Endothelial cell of umbilical vein (primary cell): ENCODE results near the gene SDE2. TPM values are rescaled to one million over a fixed set of nuclear protein-coding genes. Genes with fewer than 3 reads are reported as not detected.

Experiments
- BruUV-seq: library from RNA; stranded (reverse); fragments of 400-500 nt; replicated peaks from 2 replicates; lab custom pipeline; 2021; lab: Mats Ljungman, UMichigan
- CTCF ChIA-PET: fragments of 300-600, 350-600 bp; sonication (Branson Sonifier 250); formaldehyde crosslinking; loops from one replicate; lab custom pipeline; 2021; ENCODE audit warnings: antibody characterized with exemption, inconsistent platforms; lab: Charles Lee
- POLR2A ChIA-PET: fragments of 300-600, 350-600 bp; sonication (Branson Sonifier 250); formaldehyde crosslinking; loops from one replicate; lab custom pipeline; 2021; ENCODE audit warnings: antibody characterized with exemption, inconsistent platforms; lab: Charles Lee
- DNase-seq: peaks from one replicate; pipeline ENCODE4 v3.0.0-alpha.2; 2011; ENCODE audit warnings: low read depth, low spot score
- FAIRE-seq: peaks from 2 replicates; lab custom pipeline; 2011; peaks lifted over from hg19 to GRCh38; lab: Jason Lieb, UNC
- H2AFZ ChIP-seq: 2 replicates; pipeline ENCODE4 v1.6.0; 2012; ENCODE audit warnings: low read depth, low read length, control low read depth, inconsistent platforms
- H3K27ac ChIP-seq: 2 replicates; pipeline ENCODE4 v1.5.1; 2011; ENCODE audit warnings: low read depth, mild to moderate bottlenecking, control low read depth, low read length, moderate library complexity; ENCODE audit not compliant: insufficient read depth
- H3K27me3 ChIP-seq, 2 experiments: 2 replicates each; pipeline versions ENCODE4 v1.6.0 to v1.6.1; 2011; ENCODE audit warnings: low read length in 2 of 2, mixed read lengths in 1 of 2; ENCODE audit not compliant: control insufficient read depth in 2 of 2, insufficient read depth in 2 of 2
- H3K36me3 ChIP-seq, 2 experiments: 2 replicates in 1 of 2; 3 replicates in 1 of 2; pipeline ENCODE4 v1.5.1; 2011; ENCODE audit warnings: low read length in 2 of 2, mild to moderate bottlenecking in 1 of 2, moderate library complexity in 1 of 2; ENCODE audit not compliant: control insufficient read depth in 2 of 2, insufficient read depth in 2 of 2; ENCODE audit errors: extremely low read depth in 1 of 2
- H3K4me1 ChIP-seq: 3 replicates; pipeline ENCODE4 v1.5.1; 2011; ENCODE audit warnings: mild to moderate bottlenecking, low read length; ENCODE audit not compliant: control insufficient read depth, insufficient read depth; ENCODE audit errors: extremely low read depth
- H3K4me2 ChIP-seq: 2 replicates; pipeline ENCODE4 v1.6.1; 2011; ENCODE audit warnings: low read length, control low read depth, mixed read lengths; ENCODE audit not compliant: insufficient read depth
- H3K4me3 ChIP-seq, 3 experiments: fragments of 200-600 bp in 1 of 3; sonication (generic), shearing (Covaris generic) in 1 of 3; replicated peaks in 1 of 3; 2 replicates each; pipeline ENCODE4 v1.5.1; 2011 to 2016; ENCODE audit warnings: control low read depth in 3 of 3, low read length in 3 of 3, mild to moderate bottlenecking in 2 of 3, inconsistent platforms in 1 of 3, low read depth in 1 of 3, moderate library complexity in 1 of 3; ENCODE audit not compliant: insufficient read depth in 1 of 3
- H3K79me2 ChIP-seq: 2 replicates; pipeline ENCODE4 v1.6.0; 2012; ENCODE audit warnings: low read length, inconsistent platforms; ENCODE audit not compliant: control insufficient read depth, insufficient read depth
- H3K9ac ChIP-seq: replicated peaks from 2 replicates; pipeline ENCODE3; 2011; ENCODE audit warnings: low read length, control low read depth; ENCODE audit not compliant: insufficient read depth; ENCODE audit errors: extremely low read depth
- H3K9me1 ChIP-seq: replicated peaks from 3 replicates; pipeline ENCODE4 v1.6.0; 2011; ENCODE audit warnings: mild to moderate bottlenecking, low read length; ENCODE audit not compliant: control insufficient read depth, insufficient read depth; ENCODE audit errors: extremely low read depth
- H3K9me3 ChIP-seq: replicated peaks from 2 replicates; pipeline ENCODE4 v1.5.1; 2012; ENCODE audit warnings: low read length, inconsistent platforms; ENCODE audit not compliant: control insufficient read depth, insufficient read depth
- H4K20me1 ChIP-seq: replicated peaks from 2 replicates; pipeline ENCODE3; 2011; ENCODE audit warnings: mild to moderate bottlenecking, low read length; ENCODE audit not compliant: control insufficient read depth, insufficient read depth; ENCODE audit errors: extremely low read depth
- CTCF ChIP-seq, 2 donors: IDR thresholded peaks; 1 replicate in 1 of 2; 2 replicates in 1 of 2; pipeline ENCODE4 v1.5.1; 2011; ENCODE audit warnings: low read length in 2 of 2, mild to moderate bottlenecking in 2 of 2, moderate library complexity in 2 of 2, control low read depth in 1 of 2, inconsistent platforms in 1 of 2, low read depth in 1 of 2; ENCODE audit not compliant: insufficient read depth in 1 of 2; ENCODE audit errors: extremely low read depth in 1 of 2
- EZH2 ChIP-seq: IDR thresholded peaks from 2 replicates; pipeline ENCODE4 v1.6.1; 2012; ENCODE audit warnings: borderline replicate concordance, low read depth, mild to moderate bottlenecking, moderate library complexity, low read length, inconsistent platforms; ENCODE audit not compliant: severe bottlenecking
- FOS ChIP-seq: IDR thresholded peaks from 2 replicates; pipeline ENCODE4 v1.6.1; 2011; ENCODE audit warnings: mild to moderate bottlenecking, low read length, moderate library complexity, borderline replicate concordance; ENCODE audit not compliant: insufficient read depth
- GATA2 ChIP-seq: IDR thresholded peaks from 2 replicates; pipeline ENCODE4 v1.7.0; 2011; ENCODE audit warnings: low read depth, mild to moderate bottlenecking, moderate library complexity, mixed read lengths, low read length; ENCODE audit not compliant: insufficient read length, insufficient read depth
- JUN ChIP-seq: IDR thresholded peaks from 2 replicates; pipeline ENCODE4 v1.6.1; 2011; ENCODE audit warnings: borderline replicate concordance, low read depth; ENCODE audit not compliant: insufficient read length, insufficient read depth
- MYC ChIP-seq: IDR thresholded peaks from one replicate; pipeline ENCODE4 v1.6.1; 2011; ENCODE audit warnings: mild to moderate bottlenecking, low read depth, low read length
- POLR2A ChIP-seq: IDR thresholded peaks from 2 replicates; pipeline ENCODE4 v1.6.1; 2012; ENCODE audit warnings: low read depth, mild to moderate bottlenecking, control low read depth, low read length
- POLR2AphosphoS5 ChIP-seq: IDR thresholded peaks from 2 replicates; pipeline ENCODE4 v1.6.1; 2012; ENCODE audit warnings: low read depth, mild to moderate bottlenecking, control low read depth, low read length, moderate library complexity; ENCODE audit not compliant: insufficient read depth
- dilution Hi-C: fragments of 300-500 bp; cut with MboI; formaldehyde crosslinking; loops from one replicate; pipeline ENCODE4 v1.15.0; 2019; ENCODE audit warnings: low sequenced_read_pairs; ENCODE audit not compliant: extremely low pct_ligation_motif_present
- intact Hi-C: fragments of 100-400 bp; cut with micrococcal nuclease; formaldehyde crosslinking; loops from one replicate; pipeline ENCODE4 v1.10.0; 2022
- polyA plus RNA-seq, 4 experiments: library from polyadenylated mRNA; depleted of rRNA in 3 of 4; stranded (reverse) in 3 of 4; unstranded in 1 of 4; fragments of >200 nt; gene quantifications; 2 replicates each; pipeline versions ENCODE4 v1.2.1 to v1.2.3, GENCODE V29; 2011 to 2012; ENCODE audit warnings: missing spikeins in 1 of 4
- total RNA-seq: library from RNA; stranded (reverse); gene quantifications from 2 replicates; pipeline ENCODE4 v1.2.3, GENCODE V29; 2021
- TF ChIP-seq, protein P1 (sequence below): IDR thresholded peaks from 2 replicates; pipeline ENCODE4 v1.6.1; 2011; ENCODE audit not compliant: insufficient read depth, insufficient read length

Gene SDE2
- total and polyA plus RNA-seq, 2 donors (not counting 3 experiments of a cell fraction or from before 2014, with no cell fraction given) = 11.9 to 16.1 TPM

DNA sequence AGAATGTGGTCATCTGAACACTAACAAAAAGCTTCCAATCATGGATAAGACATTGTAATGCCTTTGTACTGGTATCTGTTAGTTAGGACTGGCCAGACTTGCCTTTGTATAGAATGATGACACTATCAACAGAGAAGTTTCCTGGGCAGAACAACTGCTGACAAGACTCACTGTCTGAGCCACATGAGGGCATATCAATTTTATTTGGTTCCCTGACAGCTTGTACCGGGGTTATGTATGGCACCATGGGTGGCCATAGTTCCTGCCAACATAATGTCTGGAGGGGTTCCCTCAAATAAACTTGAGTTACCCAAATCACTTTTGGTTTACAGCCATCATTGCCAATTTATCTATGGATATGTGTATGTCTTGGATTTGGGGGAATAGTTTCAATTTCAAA is 49.7 kb upstream of the SDE2 start:
- POLR2A ChIA-PET = no interaction called here
- TF ChIP-seq, protein P1, sequence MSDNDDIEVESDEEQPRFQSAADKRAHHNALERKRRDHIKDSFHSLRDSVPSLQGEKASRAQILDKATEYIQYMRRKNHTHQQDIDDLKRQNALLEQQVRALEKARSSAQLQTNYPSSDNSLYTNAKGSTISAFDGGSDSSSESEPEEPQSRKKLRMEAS = no peak
- no peak for TF ChIP-seq JUN
- no peak for TF ChIP-seq CTCF (IDR thresholded peaks at IDR 0.05; ENCODE audit: extremely low read depth in 1 of 2, insufficient read depth in 1 of 2, low read depth in 1 of 2, low read length in 2 of 2)
- TF ChIP-seq MYC = no peak
- TF ChIP-seq POLR2A = no peak
- no peak for TF ChIP-seq GATA2
- TF ChIP-seq FOS = no peak
- TF ChIP-seq EZH2 = no peak
- no peak for TF ChIP-seq POLR2AphosphoS5

More for the DNA sequence above, 49.7 kb upstream of the SDE2 start:
- H3K4me2 ChIP-seq = no peak overlapping the region
- DNase-seq = no peak
- no peaks in the 10 kb centered on the region for H3K36me3 ChIP-seq
- no peak overlapping the region for H3K9ac ChIP-seq
- no peaks in the 10 kb centered on the region for H4K20me1 ChIP-seq
- BruUV-seq = no TSS peak
- H3K27ac ChIP-seq = no peak overlapping the region
- H3K9me1 ChIP-seq = no peaks in the 10 kb centered on the region
- peaks cover 6 to 15% of the 10 kb centered on the region in 2 experiments for H3K27me3 ChIP-seq
- no peaks in the 10 kb centered on the region for H3K9me3 ChIP-seq
- dilution Hi-C loops (no loop called here), intact Hi-C loops (no loop called here)
- no peak overlapping the region for H3K4me3 ChIP-seq
- no peak for FAIRE-seq
- CTCF ChIA-PET = no interaction called here
- no peaks in the 10 kb centered on the region for H3K79me2 ChIP-seq
- H3K4me1 ChIP-seq = no peaks in the 10 kb centered on the region
- H2AFZ ChIP-seq = no peak overlapping the region
